ENCODE measurements around the gene STIP1. TPM values are rescaled to one million over a fixed set of nuclear protein-coding genes. Genes with fewer than 3 reads are reported as not detected.

Gene STIP1
- total and polyA plus RNA-seq, 2 of the 4 experiments (the other 2 are of a cell fraction), result 201 to 489 TPM

DNA sequence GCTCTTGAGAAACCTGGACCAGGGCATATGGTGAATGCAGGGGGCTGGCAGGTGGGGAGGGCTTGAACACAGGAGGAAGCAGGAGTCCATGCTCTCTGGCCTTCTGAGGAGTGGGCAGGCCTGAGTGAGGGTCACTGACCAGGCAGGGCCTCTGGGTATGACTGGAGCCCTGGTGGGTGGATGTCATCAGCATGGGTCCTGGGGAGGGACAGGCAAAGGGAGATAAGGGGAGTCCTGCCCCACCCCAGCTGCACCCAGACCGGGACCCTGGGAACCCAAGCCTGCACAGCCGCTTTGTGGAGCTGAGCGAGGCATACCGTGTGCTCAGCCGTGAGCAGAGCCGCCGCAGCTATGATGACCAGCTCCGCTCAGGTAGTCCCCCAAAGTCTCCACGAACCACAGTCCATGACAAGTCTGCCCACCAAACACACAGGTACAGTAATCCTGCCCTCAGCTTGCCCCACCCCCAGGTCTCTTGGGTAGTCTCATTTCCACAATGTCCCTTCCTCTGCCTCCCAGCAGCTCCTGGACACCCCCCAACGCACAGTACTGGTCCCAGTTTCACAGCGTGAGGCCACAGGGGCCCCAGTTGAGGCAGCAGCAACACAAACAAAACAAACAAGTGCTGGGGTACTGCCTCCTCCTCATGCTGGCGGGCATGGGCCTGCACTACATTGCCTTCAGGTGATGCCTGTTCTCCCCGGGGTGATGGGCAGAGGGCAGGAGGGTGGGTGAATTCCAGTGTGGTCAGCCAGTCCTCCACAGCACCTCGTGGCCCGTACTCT is 46.4 kb downstream of the STIP1 start:
- no peak overlapping the region for H3K14ac ChIP-seq (replicated peaks; ENCODE audit: low read depth, low read length)
- no peaks in the 10 kb centered on the region for H4K20me1 ChIP-seq (ENCODE audit: insufficient read depth, low read length)
- intact Hi-C loops (cut with micrococcal nuclease), result no loop called here
- no peak overlapping the region for H4K8ac ChIP-seq (ENCODE audit: low read depth in 2 of 2, low read length in 2 of 2)
- H3K27ac ChIP-seq (ENCODE audit: insufficient read depth, low read length), result no peak overlapping the region
- no peak overlapping the region for H3K18ac ChIP-seq (ENCODE audit: low read depth, low read length)
- no peak overlapping the region for H2BK15ac ChIP-seq (ENCODE audit: low read depth, low read length)
- peaks cover 2% of the 10 kb centered on the region for H3K9me1 ChIP-seq (ENCODE audit: insufficient read depth, low read length)
- DNase-seq (no peak), ATAC-seq (ENCODE audit: low read depth) (no peak)
- no peak overlapping the region; the same call in 1 of the 2 replicates for H3K4me2 ChIP-seq (ENCODE audit: low read depth, low read length)
- TF ChIP-seq USF2 (IDR thresholded peaks at IDR 0.05; ENCODE audit: low read depth, low read length) (no peak), NFE2L2 (IDR thresholded peaks at IDR 0.05; ENCODE audit: low read depth, low read length) (no peak), CHD1 (IDR thresholded peaks at IDR 0.05; ENCODE audit: low read depth, low read length) (no peak), CTCF (conservative IDR thresholded peaks at IDR 0.05; ENCODE audit: low read depth, low read length) (no peak), RAD21 (IDR thresholded peaks at IDR 0.05; ENCODE audit: low read length) (no peak), MXI1 (IDR thresholded peaks at IDR 0.05; ENCODE audit: borderline replicate concordance, low read depth, low read length) (no peak), POLR2A (IDR thresholded peaks at IDR 0.05; ENCODE audit: low read depth, low read length) (no peak), FOS (IDR thresholded peaks at IDR 0.05; ENCODE audit: low read depth, low read length) (no peak), CEBPB (IDR thresholded peaks at IDR 0.05; ENCODE audit: low read depth, low read length) (no peak), MAZ (IDR thresholded peaks at IDR 0.05; ENCODE audit: borderline replicate concordance, low read depth, low read length) (no peak), MAFK (IDR thresholded peaks at IDR 0.05; ENCODE audit: low read depth, low read length) (no peak), SMC3 (IDR thresholded peaks at IDR 0.05; ENCODE audit: low read depth, low read length) (no peak), RFX5 (IDR thresholded peaks at IDR 0.05; ENCODE audit: low read depth, low read length) (no peak), RCOR1 (IDR thresholded peaks at IDR 0.05; ENCODE audit: insufficient replicate concordance, low read length) (no peak), ELK1 (IDR thresholded peaks at IDR 0.05; ENCODE audit: borderline replicate concordance, low read depth, low read length) (no peak), BHLHE40 (IDR thresholded peaks at IDR 0.05; ENCODE audit: low read depth, low read length) (no peak)
- H4K5ac ChIP-seq (ENCODE audit: low read depth, low read length), result no peak overlapping the region
- no peak overlapping the region for H2BK20ac ChIP-seq (ENCODE audit: low read depth, low read length)
- no peak overlapping the region for H3K4me3 ChIP-seq (ENCODE audit: insufficient read depth, low read depth, low read length)
- no peak overlapping the region for H3K23ac ChIP-seq (ENCODE audit: low read depth, low read length)
- H3K4me1 ChIP-seq (ENCODE audit: control insufficient read depth, insufficient read depth, low read length), result peaks cover 16% of the 10 kb centered on the region
- no peak overlapping the region for H2BK120ac ChIP-seq (ENCODE audit: low read depth, low read length)
- BruUV-seq (replicated peaks), result no TSS peak
- H2AFZ ChIP-seq (replicated peaks; ENCODE audit: low read length, poor library complexity), result no peak overlapping the region
- no peak overlapping the region for H4K91ac ChIP-seq (ENCODE audit: insufficient read depth, low read depth, low read length)
- H3K9me3 ChIP-seq (ENCODE audit: control insufficient read depth, insufficient read depth, low read length), result no peaks in the 10 kb centered on the region
- H3K27me3 ChIP-seq (ENCODE audit: control insufficient read depth, insufficient read depth, low read length), result no peaks in the 10 kb centered on the region
- H3K36me3 ChIP-seq (ENCODE audit: control insufficient read depth, insufficient read depth, low read length), result peaks cover 3% of the 10 kb centered on the region; the same call in 1 of the 2 replicates
- dilution Hi-C loops (cut with HindIII; ENCODE audit: low sequenced_read_pairs, unreplicated experiment), result no loop called here
- no peak overlapping the region for H2AK9ac ChIP-seq (replicated peaks; ENCODE audit: low read depth, low read length, poor library complexity)
- in situ Hi-C loops (cut with MboI; ENCODE audit: low sequenced_read_pairs), result no loop called here
- no peak overlapping the region for H3K56ac ChIP-seq (ENCODE audit: extremely low read depth, insufficient read depth, low read length)
- 89% methylated on average over 9 of the region's 15 CpGs; no CpG with 5 or more reads in 1 of the 2 experiments for WGBS, 2 experiments (ENCODE audit: extremely low coverage in 2 of 2, insufficient read length in 1 of 2)
- peaks cover 18 to 67% of the 10 kb centered on the region in 2 experiments for H3K79me1 ChIP-seq (ENCODE audit: low read depth in 1 of 2, low read length in 2 of 2)
- no peak overlapping the region for H3K9ac ChIP-seq (ENCODE audit: low read depth, low read length)
- ChIA-PET POLR2A (ENCODE audit: unreplicated experiment) (no interaction called here), CTCF (no interaction called here)
- no peak overlapping the region for H3K4ac ChIP-seq (ENCODE audit: low read depth, low read length)
- H2BK5ac ChIP-seq (ENCODE audit: low read depth, low read length, poor library complexity, severe bottlenecking), result no peak overlapping the region
- no peak overlapping the region for H2AK5ac ChIP-seq (ENCODE audit: low read depth, low read length)
